Stimulated activated CD4-positive, alpha-beta T cell treated with anti-CD3 and anti-CD28 coated beads, TNF-alpha, amount 100 ng/mL, for 48 hours (primary cell): Measurements from ENCODE around the gene ZNF292.
"Not testable (repeated sequence)": the region's sequence is repeated elsewhere in the genome, so short reads cannot be mapped to it uniquely, and the experiment has no call there.

ENCODE experiments used
- DNase-seq, 3 donors: peaks; one replicate each; pipeline ENCODE4 v3.0.0-alpha.2; 2020; ENCODE audit warnings: low read depth in 3 of 3

Gene ZNF292

DNA sequence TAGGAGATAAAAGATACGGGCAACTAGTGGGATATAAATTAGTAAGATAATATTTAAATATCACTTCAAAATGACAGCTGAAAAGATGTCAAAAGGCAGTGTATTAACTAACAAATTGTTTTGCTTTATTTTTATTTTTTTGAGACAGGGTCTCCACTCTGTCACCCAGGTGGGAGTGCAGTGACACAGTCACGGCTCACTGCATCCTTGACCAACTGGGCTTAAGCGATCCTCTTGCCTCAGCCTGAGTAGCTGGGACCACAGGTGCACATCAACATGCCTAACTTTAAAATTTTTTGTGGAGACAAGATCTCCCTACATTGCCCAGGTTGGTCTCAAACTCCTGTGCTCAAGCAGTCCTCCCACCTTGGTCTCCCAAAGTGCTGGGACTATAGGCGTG is 5.9 kb downstream of the ZNF292 start:
- no peak for DNase-seq

GRCh38 chr6:87164004-87164403 is 8.6 kb downstream of the ZNF292 start:
- DNase-seq, result no peak

DNA sequence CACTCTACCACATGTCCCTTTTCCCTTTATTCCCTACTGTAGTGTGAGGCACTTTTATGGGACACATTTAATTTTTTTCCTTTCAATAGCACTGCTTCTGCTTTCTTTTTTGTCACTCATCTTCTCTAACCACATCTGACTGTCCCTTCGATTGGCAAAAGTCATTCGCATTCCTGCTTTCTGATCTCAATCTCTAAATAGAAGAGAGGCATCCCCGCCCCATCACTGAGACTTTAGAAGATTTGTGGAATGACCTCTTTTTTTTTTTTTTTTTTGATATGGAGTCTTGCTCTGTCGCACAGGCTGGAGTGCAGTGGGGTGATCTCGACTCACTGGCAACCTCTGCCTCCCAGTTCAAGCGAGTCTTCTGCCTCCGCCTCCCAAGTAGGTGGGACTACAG is 9.1 kb downstream of the ZNF292 start:
- DNase-seq, result no peak

DNA sequence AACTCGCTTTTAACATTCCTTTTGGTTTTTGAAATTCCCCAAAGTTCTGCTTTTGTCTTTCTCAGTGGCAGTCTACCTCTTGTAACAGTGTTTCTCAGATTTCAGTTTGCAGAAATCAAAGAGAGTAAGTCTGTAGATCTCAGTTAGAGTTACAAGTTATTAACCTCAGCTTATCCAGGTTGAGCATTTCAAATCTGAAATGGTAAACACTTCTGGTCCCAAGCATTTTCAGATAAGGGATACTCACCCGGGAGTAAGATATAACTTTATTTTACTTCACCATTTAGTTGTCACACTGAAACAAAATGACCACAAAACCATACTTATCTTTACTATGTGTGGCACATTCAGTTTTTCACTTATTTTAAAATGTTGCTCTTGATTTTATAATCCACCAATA is 9.8 kb downstream of the ZNF292 start:
- DNase-seq, result no peak

DNA sequence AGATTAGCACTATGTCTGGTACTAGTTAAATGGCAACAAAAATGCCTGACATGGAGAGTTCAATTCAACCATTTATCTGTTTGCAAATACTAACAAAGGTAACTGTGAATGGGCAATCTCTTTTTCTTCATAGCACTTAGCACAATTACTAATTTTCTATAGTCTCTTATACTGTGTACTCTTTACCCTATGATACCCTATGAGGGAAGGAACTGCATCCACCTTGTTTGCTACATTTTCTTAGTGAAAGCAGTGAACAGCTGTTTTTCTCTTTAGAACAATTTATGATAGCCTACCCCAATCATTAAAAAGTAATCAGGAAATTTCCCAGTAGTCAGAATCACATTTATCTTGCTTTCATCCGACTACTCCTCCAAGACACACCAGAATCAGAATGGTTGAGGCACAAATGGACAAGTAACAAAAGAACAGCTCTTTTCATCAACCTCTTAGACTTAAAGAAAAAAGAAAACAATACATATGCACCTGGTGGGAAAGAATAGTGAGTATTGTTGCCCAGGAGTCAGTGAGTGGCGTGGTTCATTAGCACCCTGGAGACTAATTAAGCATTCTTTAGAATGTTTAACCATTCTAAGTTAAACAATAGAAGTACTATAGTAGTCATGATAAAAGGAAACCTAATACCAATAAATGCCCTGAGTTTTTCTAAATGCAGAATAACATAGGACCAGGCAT is 16.7 kb downstream of the ZNF292 start:
- DNase-seq, result no peak

GRCh38 chr6:87174078-87174579 is 18.8 kb downstream of the ZNF292 start:
- no peak for DNase-seq

DNA sequence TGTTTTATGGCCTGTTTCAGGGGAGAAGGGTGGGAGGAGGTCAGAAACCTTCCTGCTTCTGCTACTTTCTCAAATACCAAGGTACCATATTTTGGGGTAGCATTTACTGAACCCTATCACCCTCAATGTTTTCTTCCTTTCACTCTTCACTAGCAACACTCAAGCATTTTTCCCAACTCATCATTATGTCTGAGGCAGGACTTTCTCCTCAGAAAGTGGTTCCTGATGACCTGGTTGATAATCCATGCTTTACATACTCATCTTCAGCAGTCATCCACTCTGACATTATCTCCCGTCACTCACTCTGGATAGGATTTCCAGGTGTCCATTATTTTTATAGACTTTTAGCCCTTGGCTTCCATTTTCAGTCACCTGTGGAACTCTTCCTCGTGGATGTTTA is 21.1 kb downstream of the ZNF292 start:
- no peak for DNase-seq

GRCh38 chr6:87180105-87180728 is 24.9 kb downstream of the ZNF292 start:
- no peak for DNase-seq

- DNase-seq, result no peak
Measured at GRCh38 chr6:87181903-87182302, 26.5 kb downstream of the ZNF292 start.

- DNase-seq, result no peak
Measured at GRCh38 chr6:87182321-87182720, 27.0 kb downstream of the ZNF292 start.

DNA sequence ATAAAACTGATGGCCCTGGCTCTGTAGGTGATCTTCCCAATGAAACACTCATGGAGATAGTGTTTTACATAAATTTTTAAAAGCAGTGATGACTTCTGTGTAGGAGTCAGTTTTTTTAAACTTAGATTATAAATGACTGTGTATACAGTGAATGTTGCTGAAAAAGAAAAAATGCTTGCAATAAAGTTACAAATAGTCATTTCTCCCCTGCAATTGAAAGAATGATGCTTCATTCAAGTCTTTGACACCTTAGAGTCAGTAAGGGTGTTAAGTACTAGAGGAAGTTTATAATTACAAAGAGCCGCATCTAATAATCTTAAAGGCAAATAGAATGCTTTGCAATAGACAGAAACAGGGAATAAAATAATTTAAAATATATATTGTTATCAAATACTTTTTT is 27.6 kb downstream of the ZNF292 start:
- no peak for DNase-seq

- DNase-seq, result no peak
Measured at GRCh38 chr6:87183687-87184086, 28.3 kb downstream of the ZNF292 start.

GRCh38 chr6:87184762-87185250 is 29.4 kb downstream of the ZNF292 start:
- no peak for DNase-seq

DNA sequence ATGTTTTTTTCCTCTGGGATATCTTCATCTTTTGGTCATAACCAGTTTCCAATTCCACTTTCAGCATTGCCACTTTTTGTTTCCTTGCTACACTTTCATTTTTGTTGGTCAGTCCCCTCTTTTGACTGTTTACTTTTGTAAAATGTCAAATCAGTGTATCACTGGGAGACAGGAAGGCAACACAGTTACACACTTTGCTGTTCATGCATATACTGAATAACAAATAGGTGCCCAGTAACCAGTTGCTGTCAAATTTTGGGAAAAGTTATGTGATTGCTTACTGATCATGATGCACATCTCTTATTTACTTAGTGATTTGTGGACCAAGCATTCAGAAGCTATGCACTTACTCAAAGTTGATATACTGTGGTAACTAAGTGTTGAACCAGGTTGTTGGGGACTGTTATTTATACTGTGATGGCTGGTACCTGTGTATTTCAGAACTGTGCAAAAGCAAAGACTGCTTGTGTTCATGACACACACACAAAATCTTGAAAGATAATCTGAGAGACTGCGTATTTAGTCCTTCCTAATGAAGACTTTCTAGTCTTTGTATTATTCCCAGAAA is 41.0 kb downstream of the ZNF292 start:
- DNase-seq, result no peak

DNA sequence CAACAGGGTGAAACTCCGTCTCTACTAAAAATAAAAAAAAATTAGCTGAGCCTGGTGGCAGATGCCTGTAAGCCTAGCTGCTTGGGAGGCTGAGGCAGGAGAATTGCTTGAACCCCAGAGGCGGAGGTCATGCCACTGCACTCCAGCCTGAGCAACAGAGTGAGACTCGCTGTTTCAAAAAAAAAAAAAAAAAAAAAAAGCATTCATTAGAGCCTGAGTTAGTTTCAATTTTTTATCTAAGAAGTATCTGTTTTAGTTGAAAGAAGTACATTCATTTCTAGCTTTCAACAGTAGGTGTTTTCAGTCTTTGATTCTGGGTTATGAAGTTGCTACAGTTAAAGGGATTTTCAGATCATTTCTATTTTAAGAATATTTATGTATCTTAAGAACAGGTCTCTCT is 42.2 kb downstream of the ZNF292 start:
- no peak for DNase-seq

DNA sequence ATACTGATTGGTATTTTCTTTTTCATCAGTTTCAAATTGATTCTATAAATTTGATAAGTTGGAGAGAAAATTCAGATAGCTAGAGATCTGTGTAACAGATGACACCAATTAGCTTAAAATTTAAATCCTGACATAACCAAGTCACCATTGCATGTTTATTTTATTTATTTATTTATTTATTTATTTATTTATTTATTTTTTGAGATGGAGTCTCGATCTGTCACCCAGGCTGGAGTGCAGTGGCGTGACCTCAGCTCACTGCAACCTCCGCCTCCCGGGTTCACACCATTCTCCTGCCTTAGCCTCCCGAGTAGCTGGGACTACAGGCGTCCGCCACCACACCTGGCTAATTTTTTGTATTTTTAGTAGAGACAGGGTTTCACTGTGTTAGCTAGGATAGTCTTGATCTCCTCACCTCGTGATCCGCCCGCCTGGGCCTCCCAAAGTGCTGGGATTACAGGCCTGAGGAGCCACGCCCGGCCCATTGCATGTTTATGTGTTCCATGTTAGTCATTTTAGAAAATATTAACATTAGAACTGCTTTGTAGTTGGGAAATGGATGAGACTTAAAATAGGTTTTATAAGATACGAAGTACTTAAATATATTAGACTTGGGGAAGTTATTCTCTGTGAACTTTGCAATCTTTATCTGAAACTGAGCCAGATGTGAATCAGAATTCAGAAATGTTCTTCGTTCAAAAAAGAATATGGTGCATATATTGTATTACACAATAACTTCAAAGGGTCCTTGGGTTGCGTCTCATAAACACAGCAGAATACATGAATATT is 42.9 kb downstream of the ZNF292 start:
- not testable (repeated sequence) for DNase-seq

- no peak for DNase-seq
Measured at GRCh38 chr6:87199787-87200186, 44.4 kb downstream of the ZNF292 start.

GRCh38 chr6:87200469-87201175 is 45.3 kb downstream of the ZNF292 start:
- DNase-seq, result no peak

- no peak for DNase-seq
Measured at GRCh38 chr6:87203448-87204023, 48.2 kb downstream of the ZNF292 start.

GRCh38 chr6:87209812-87210211 is 54.4 kb downstream of the ZNF292 start:
- no peak for DNase-seq

DNA sequence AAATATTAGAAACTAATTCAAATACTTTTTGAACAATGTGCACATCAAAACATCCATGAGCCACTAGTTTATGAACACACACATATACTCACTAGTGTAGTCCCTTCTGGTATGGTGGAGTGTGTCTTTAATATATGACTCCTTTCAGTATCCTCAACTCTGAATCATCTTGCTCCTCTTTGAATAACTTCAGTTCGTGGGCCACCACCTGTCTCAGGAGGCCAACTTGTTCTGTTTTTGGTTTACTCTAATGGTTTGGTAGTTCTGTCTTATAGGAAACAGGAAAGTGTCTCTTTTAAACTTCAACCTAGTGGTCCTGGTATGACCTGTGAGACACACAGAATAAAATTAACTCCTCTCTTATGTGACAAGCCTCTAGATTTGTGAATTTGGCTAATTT is 55.6 kb downstream of the ZNF292 start:
- DNase-seq, result peak in 2 of 3 donors; percentile 20 to 24
